ENCODE measurements around the gene TAF11L3.
"Not testable (repeated sequence)": the region's sequence is repeated elsewhere in the genome, so short reads cannot be mapped to it uniquely, and the experiment has no call there.

DNA sequence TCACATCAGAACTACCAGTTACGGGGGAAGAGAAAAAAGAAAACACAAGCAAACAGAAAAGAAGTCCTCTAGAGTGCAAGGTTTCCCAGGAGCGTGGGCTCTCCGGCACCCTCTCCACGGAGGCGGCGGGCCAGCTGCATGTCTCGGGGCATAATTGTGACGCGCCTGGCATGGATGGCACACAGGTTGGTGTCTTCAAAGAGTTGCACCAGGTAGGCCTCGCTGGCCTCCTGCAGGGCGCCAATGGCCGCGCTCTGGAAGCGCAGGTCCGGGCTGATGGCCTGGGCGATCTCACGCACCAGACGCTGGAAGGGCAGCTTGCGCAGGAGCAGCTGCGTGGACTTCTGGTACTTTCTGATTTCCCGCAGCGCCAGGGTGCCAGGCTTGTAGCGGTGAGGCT, 26.9 kb upstream of the TAF11L3 start:
- TF ChIP-seq, protein P1, sequence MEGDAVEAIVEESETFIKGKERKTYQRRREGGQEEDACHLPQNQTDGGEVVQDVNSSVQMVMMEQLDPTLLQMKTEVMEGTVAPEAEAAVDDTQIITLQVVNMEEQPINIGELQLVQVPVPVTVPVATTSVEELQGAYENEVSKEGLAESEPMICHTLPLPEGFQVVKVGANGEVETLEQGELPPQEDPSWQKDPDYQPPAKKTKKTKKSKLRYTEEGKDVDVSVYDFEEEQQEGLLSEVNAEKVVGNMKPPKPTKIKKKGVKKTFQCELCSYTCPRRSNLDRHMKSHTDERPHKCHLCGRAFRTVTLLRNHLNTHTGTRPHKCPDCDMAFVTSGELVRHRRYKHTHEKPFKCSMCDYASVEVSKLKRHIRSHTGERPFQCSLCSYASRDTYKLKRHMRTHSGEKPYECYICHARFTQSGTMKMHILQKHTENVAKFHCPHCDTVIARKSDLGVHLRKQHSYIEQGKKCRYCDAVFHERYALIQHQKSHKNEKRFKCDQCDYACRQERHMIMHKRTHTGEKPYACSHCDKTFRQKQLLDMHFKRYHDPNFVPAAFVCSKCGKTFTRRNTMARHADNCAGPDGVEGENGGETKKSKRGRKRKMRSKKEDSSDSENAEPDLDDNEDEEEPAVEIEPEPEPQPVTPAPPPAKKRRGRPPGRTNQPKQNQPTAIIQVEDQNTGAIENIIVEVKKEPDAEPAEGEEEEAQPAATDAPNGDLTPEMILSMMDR (IDR thresholded peaks at IDR 0.05; ENCODE audit: low read depth, low read length, missing input control) = not testable (repeated sequence)
- TF ChIP-seq RAD21 (IDR thresholded peaks at IDR 0.05); FOXA1 (IDR thresholded peaks at IDR 0.05); TAF1 (conservative IDR thresholded peaks at IDR 0.05); GABPA (IDR thresholded peaks at IDR 0.05 in 1 of 2, conservative IDR thresholded peaks at IDR 0.05 in 1 of 2); JUND (IDR thresholded peaks at IDR 0.05); FOXA2 (IDR thresholded peaks at IDR 0.05); YY1 (IDR thresholded peaks at IDR 0.05); RXRA (IDR thresholded peaks at IDR 0.05): not testable (repeated sequence)
- TF ChIP-seq, protein P2, sequence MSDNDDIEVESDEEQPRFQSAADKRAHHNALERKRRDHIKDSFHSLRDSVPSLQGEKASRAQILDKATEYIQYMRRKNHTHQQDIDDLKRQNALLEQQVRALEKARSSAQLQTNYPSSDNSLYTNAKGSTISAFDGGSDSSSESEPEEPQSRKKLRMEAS (IDR thresholded peaks at IDR 0.05) = not testable (repeated sequence)
- TF ChIP-seq, protein P3, sequence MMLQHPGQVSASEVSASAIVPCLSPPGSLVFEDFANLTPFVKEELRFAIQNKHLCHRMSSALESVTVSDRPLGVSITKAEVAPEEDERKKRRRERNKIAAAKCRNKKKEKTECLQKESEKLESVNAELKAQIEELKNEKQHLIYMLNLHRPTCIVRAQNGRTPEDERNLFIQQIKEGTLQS (IDR thresholded peaks at IDR 0.05) = not testable (repeated sequence)
